Activated CD4-positive, CD25-positive, alpha-beta regulatory T cell treated with anti-CD3 and anti-CD28 coated beads, Interleukin-2, amount 50 U/mL, for 16 hours (primary cell): Measurements from ENCODE around the gene KCND3.
"Not testable (repeated sequence)": the region's sequence is repeated elsewhere in the genome, so short reads cannot be mapped to it uniquely, and the experiment has no call there.

Experiments used
- DNase-seq: peaks from one replicate; pipeline ENCODE4 v3.0.0-alpha.2; 2020; ENCODE audit warnings: low read depth, low spot score

The KCND3 gene

DNA sequence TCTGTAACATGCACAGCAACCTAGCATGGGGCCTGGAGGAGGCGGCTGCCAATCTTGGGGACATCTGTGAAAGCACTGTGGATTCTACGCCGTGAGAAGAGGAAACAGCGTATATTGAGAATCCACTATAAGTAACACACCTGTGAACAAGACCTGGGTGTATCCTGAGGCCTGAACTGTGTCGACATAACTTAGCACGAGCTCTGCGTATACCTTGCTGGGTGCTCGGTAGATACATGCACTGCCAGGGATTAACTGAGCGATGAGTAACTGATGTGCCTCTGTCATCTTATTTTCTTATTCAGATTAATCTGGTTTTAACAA is 175.2 kb downstream of the KCND3 start:
- no peak for DNase-seq

DNA sequence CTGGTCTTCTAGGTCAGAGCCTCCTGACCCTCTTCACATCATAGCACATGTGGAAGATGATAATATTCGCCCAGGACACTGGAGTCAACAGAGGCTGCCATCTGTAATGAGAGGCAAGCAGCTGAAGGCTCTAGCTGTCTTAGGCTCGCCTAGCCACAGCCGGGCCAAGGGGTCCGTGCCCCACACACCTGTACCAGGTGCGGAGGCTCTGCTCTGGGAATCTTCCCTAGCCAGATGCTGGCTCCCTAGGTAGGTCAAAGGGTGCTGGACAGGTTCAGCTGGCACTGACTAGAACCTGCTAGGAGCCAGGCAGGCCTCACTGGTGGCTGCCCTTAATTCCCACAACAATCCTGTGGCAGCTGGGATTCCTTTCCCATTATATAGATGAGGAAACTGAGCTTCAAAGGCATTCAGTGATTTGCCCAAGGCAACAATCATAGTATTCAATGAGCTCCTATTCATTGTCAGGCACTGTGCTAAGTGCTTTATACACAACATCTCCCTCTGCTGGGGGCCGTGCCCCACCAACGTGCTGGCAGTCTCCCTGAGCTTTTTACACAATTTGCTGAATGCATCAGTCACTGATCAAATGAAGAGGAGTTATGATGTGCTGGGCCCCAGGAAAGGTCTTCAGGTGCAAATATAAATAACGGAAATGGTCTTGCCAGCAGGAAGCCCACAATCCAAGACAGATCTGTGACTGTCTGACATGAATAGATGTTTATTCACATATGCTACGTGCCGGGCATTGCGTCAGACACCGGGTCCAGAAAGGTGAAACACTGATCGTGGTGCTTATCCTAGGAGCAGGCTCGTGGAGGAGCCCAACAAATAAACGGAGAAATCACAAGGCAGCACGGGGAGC is 175.8 kb downstream of the KCND3 start:
- DNase-seq: no peak

DNA sequence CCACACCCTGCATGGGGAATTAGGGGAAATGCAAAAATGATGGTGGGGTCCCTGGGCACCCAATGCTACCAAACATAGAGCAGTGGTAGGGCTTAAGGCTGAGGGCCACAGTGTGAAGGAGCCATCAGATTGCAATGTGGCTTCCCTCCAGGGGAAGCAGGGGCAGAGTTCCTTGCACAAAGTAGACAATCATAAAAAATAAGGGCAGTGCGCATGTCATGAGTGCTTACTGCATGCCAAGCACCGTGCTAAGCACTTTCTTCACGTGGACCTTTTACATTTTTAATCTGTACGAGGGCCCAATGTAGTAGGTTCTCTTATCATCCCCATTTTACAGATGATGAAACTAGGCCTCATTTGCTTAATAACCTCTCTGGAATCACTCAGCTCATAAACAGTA is 177.2 kb downstream of the KCND3 start:
- DNase-seq: no peak

DNA sequence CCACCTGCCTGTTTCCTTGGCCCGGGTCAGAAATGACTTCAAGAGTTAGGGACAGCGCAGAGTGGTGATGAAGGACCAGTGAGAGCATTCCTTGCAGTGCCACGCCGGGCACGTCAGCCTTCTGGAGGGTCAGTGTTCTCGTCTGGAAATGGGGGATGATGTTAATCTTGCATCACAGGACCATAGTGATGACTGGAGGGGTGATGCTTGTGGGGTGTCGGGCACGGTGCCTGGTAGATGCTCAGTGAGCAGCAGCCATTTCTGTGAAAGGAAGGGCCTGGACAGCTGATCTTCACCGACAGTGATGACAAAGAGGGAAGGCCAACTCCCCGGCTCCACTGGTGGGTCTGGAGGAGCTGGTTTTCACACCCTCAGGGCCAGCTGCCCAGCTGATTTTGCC is 177.6 kb downstream of the KCND3 start:
- DNase-seq: no peak

DNA sequence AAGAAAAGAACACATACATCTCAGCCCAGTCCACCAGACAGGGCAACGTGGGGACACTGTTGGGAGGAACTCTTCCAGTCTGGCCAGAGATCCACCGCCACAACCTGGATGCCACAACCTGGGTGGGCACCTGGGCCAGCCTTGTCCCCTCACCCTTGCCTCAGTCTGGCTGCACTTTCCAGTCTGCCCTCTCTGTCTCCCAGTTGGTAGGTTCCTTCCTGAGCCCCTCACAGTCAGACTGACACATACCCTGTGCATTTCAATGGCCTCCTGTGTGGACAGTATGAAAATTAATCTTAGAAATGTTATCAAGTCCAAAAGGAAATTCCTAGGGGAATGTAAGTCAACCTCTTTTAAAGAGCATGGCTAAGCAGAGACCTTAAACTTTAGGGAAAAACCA is 184.2 kb downstream of the KCND3 start:
- no peak for DNase-seq

DNA sequence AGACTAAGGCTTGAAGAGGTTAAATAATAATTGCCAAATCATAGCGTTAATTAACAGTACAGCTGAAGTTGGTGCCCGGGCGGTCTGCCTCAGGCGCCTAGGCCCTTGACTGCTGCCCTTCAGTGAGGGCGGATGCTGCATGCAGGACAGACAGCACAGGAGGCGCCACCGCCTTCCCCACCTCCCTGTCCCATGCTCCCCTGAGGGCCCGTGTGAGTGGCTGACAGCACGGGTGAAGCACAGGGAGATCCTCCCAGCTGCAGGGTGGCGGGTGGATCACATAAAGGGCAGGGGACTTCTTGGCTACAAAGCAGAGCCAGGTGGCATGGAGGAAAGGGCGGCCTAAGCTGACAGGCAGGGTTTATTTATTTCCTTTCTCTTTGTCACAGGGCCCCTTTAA is 184.7 kb downstream of the KCND3 start:
- DNase-seq: no peak

DNA sequence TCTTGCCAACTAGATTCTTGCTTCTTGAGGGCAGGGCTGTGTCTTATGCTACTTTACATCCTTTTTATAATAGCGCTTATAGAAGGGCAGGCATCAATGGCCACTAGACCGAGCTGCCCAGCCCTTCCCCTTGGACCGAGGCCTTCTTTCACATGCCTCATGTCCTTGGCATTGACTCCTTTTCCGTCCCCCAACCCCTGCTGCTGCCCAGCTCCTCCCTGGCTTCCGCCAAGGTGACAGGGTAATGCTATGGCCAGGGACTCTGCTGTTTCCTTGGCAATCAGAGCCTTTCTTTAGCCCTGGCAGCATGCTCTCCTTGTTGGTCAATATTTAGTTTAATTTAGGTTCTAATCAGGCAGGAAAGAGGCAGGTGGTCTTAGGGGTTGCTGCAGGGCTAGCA is 185.5 kb downstream of the KCND3 start:
- DNase-seq: no peak

DNA sequence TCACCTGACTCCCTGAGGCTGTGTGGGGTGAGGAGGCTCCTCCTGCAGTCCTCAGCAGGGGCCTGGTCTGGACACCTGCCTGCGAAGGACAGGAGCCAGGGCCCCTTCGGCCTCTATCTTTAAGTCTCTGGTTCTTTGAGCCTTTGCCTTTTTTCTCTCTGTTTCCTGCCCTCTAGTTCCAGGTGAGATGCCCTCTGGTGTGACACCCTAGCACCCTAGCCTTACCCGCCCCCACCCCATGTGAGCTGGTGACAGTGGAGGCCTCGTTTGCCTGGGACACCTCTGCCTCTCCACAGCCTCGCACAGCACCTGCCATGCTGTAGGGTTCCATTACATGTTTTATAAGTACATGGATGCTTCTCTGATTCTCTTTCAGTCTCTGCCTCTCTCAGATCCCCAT is 186.5 kb downstream of the KCND3 start:
- DNase-seq: no peak

DNA sequence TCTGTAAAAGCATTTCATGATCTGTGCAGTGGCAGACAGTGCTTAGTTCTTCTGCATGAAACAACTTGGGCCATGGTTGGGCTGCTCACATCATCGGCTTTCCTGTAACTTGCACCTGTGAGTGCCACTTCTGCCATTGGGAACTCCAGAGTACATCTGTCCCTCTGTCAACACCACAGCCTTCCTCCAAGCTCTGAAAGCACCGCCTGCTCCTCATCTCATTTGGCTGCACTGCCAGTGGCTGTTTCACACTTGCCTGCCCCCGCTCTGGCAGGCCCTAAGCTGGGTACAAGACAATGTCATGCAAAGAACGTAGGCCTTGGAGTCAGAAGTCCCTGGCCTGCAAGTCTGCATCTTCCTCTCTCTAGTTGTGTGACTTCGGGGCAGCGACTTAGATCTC is 187.4 kb downstream of the KCND3 start:
- DNase-seq: no peak

DNA sequence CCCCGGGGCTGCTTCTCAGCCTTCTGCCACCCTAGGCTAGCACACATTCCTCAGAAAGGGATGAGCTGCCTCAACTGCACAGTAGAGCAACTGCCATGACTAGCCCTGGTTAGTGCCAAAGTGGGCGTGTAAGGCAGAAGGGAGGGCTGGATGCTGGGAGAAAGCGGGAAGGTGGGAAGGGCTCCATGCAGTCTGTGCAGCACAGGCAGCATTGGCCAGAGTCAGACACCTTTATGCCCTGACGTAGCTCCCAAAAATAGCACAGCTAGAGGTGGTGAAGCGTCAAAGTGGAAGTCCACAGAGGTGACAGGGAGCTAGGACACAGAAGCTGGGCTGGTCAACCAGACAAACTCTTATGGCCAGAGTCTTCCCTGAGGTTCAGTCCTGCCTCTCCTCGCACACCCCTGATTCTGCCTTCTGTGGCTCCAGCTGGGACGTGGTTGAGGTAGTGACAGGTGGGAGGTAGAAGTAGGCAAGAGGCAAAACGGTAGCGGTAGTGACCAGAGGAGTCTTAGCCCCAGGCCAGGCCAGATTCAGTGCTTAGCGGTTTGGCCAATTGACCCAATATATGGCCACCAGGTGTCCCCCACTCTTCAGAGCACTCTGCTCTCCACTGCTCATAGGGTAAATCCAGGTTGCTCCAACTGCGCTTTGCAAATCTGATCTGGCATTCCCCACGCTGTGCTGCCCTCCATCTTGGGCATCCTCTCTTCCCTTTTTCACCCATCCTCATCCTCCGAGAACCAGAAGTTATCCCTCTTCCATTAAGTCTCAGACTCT is 188.2 kb downstream of the KCND3 start:
- DNase-seq: no peak

DNA sequence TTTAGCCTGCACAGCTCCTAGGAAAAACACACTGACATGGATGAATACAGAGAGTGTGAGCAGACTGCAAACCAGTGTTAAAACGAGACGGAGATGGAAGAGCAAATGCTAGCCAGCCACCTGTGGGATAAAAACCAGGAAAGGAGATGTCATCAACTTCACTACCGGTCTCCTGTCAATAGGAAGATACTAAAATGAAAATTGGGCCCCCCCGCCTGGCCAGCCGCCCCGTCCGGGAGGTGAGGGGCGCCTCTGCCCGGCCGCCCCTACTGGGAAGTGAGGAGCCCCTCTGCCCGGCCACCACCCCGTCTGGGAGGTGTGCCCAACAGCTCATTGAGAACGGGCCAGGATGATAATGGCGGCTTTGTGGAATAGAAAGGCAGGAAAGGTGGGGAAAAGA is 189.7 kb downstream of the KCND3 start:
- not testable (repeated sequence) for DNase-seq

DNA sequence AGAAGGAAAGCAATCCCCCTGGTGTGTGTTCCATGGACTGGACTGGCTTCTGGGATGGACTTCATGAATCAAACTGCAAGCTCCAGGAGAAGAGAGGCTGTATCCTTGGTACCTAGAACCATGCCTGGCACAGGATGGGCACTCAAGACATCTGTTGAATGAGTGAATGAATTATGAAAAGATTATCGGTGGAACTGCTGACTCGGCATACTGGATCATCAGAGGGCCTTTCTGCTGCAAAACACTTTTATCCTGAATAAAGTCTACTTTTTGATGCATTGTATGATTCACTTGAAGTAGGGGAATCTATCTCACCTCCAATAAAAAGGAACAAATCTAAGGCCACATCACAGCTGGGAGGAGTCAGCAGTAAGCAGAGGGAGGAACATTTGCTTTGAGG is 190.9 kb downstream of the KCND3 start:
- no peak for DNase-seq

DNA sequence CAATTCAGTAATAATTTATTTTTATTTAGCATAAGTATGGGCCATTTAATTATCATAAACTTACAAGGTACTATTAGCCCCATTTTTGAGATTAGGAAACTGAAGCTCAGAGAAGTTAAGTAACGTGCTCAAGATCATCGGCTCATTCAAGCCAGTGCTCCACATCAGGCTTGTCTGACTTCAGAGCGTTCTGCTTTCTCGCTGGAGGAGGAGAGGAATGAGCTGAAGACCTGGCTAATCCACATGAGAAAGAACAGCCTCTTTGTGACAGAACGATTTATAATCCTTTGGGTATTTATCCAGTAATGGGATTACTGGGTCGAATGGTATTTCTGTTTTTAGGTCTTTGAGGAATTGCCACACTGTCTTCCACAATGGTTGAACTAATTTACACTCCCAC is 194.1 kb downstream of the KCND3 start:
- no peak for DNase-seq

DNA sequence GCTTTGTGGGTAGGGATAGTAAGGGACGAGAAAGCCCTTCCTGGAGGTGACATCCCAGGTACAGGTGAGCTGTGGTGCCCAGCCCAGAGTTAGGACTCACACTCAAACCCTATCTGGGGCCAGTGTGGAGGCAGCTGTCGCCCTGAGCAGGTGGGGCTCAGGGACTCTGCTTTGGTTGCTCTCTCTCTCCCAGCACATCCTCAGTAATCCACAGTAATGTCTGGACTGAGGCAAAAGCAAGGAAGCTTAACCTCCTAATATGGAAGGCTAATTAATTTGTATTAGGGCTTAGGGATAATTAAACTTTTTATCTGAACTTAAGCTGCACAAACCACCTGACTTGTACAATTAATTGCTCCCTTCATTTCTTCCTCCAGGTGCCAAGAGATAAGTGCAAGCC is 195.5 kb downstream of the KCND3 start:
- DNase-seq: no peak

DNA sequence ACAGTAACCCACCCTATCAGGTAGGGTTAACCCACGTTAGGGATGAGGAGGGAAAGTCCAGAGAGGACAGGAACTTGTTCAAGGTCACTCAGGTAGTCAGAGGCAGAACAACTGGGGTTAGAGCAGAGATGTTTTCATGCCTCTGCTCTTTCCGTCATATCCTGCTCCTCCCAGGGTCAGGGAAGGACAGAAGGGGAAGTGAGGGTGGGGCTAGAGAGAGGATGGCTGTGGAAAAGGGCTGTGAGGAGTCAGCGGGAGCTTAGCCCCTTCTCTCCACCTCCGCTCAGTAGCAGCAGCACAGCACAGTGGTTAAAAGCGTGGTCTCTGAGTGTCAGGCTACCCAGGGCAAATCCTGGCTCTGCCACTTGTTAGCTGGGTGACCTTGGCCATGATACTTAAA is 197.2 kb downstream of the KCND3 start:
- DNase-seq: no peak

DNA sequence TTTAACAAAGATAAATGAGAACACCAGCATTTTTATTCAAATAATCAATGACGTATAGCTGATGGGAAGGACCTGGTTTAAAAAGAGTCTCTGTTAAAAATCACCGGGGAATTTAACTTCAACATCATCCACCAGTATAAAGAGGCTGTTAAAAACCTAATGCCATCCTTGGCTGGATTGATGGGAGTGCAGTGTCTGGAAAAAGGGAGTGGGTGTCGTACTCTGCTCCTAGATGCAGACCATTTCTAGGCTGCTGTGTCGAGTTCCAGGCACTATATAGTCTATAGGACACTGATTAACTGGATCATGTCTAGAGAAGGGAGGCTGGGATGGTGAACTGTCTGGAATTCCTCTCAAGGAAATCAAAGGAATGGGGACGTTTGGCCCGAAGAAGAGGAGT is 197.7 kb downstream of the KCND3 start:
- no peak for DNase-seq

DNA sequence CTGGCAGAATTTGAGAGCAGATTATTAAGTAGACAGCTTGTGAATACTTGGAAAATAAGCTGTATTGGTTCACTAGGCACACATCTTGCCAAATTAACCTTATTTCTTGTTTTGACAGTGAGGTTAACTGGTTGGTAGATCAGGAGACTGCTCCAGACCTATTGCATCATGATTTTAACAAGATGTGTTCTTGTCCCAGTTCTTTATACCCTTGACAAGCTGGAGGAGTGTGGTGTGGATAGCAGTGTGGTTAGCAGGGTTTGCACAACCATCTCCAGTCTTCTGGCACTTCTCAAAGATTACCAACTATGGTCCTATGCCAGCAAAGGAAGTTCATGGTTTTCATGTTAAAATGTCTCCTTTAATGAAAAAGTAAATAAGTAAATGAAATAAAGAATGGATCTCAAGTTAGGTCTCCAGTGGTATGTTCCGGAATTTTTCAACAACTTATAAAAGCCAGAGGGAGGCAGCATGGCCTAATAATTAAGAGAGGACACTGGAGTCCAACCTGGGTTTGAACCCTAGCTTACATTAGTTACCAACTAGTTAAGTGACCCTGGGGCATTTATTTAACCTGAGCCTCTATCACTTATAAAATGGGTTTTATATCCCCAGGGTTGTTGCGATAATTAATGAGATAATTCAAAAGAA is 199.7 kb downstream of the KCND3 start:
- DNase-seq: no peak

DNA sequence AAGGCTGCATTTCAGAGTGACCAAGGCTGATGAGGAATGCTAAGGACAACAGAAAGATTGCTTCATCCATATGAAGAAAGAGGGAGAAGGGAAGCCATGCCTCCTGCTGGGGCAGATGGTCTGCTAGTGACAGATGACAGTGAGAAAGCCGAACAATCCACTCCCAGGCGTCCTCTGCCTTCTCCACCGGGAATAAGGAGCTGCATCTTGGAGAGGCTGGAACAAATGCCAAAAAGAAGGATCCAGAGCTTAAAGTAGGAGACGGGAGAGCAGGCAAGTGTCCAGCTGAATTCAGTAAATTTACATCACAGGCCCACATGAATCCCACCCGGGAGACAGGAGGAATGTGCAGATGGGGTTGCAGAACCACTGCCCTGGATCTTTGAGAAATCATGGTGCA is 200.3 kb downstream of the KCND3 start:
- DNase-seq: no peak

DNA sequence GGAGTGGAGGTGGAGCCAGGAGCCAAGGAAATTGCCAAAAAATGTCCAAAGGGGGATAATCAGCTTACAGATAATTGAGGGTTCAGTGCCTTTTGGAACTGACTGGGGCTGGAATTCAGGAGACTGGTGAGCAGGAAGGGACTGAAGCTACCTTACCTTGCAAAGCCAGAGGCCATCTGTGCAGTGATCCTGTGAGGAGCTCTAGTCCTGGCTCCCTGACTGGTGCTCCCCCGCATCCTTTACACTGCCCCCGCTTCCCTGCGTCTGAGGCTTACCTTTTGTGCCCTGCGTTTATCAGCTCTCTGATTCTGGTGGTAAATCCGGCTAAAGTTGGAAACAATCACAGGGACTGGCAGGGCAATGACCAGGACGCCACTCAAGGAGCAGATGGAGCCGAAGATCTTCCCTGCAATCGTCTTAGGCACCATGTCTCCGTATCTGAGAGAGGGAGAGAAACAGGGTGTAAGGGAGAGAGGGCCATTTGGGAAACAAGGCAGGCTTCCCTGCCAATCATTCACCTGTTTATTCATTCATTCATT is 202.7 kb downstream of the KCND3 start:
- DNase-seq: no peak

DNA sequence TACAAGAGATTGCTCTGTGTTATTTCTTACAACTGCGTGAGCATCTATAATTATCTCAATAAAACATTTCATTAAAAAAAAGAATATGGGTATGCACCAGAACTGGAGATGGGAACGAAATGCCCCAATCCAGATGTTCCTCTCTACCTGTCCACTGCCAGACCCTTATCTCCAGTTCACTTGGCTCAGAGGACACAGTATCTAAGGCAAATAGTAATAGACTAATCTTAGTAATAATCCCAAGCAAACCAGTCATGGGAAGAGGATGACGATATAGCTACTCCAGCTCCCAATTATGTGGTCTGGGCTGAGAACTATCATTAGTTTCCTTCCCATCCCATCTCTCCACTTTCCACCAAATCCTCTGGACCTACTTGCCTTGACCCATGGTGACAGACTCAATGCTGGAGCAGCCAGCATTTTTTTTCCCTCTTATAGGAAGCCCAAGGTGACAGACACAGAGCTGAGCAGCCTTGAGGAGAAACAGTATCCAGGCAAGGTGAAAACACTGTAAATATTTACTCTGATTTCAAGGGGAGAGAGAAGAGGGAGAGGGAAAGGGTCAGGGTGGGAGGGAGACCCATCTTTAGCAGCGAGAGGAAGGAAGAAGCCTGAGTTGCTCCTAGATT is 205.1 kb downstream of the KCND3 start:
- DNase-seq: no peak

DNA sequence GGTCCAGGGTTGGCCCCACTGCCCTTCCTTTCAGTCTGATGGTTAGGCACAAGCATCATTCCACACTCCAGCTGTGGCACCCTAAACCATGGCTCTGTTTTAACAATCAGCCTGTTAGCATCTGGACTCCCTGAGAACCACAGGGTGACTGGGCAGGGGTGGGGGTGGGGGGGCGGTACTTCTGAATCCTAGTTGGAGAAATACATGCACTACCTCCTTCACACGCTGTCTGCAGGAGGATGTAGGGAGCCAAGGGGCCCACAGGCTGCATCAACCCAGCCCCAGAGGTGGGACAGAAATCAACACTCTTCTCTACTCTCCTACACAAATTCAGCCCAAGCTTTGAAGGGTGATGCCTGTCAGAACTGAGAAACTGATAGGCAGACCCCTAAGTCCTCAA is 209.9 kb downstream of the KCND3 start:
- no peak for DNase-seq

DNA sequence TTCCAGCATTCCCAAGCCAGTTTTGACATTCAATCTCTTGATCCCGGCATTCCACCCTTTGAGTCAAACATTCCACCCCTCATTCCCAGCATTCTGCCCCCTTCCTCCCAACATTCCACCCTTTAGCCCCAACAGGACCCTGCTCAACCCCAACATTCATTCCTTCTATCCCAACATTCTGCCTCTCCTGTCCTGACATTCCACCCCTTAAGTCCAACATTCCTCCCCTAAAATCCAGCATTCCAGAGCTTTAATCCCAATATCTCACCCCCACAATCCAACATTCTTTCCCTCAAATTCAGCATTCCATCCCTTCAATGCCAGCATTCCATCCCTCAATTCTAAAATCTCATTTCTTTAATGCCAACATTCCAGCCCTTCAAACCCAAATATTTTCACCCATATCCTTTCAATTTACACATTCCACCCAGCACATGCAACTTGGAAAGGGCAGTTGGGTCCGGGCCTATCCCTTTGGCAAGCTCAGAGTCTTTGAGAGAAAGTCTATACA is 210.9 kb downstream of the KCND3 start:
- no peak for DNase-seq
